ENCODE data around the gene YPEL5. TPM values are rescaled to one million over a fixed set of nuclear protein-coding genes. Genes with fewer than 3 reads are reported as not detected.

The YPEL5 gene
- polyA plus RNA-seq, 4 donors, result 29.6 to 95.9 (median 76.2) TPM

DNA sequence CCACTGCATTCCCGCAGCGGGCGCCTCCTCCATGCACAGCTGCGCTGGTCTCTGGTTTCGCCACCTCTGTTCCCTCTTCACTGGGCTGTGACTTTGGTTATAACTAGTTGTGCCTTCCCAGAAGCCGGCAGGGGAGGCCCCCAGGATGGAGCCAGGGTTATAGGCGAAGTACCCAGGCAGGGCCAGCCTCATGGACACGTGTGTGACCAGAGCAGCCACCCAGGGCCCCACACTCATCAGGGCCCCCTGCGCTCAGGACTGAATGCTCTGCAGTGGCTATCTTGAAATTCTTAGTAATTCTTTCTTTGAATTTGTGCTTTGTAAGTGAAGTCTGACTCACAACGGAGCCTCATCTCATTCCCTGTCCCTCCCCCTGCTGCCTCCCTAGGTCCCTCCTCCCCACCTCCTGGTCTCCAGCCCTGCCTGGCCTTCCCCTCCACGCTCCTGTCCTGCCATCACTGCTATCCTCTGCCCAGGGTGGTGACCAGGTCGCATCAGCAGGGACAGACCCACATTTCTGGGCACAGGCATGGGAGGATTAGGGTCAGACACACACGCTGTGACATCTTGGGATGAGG lies 46.4 kb downstream of the YPEL5 start:
- no peaks in the 10 kb centered on the region for H3K4me1 ChIP-seq (ENCODE audit: control insufficient read depth in 3 of 3, insufficient read depth in 2 of 3, low read depth in 1 of 3, low read length in 2 of 3)
- DNase-seq, result no peak
- WGBS, 3 donors, result 85 to 88% (median 87%) methylated on average over 13 of the region's 13 CpGs
- FAIRE-seq, result no peak
- no peaks in the 10 kb centered on the region for H3K27me3 ChIP-seq (ENCODE audit: control insufficient read depth in 3 of 3, insufficient read depth in 3 of 3, low read length in 3 of 3)
- H3K27ac ChIP-seq (ENCODE audit: low read depth in 1 of 3, low read length in 2 of 3), result no peak overlapping the region
- peaks cover 0 to 5% of the 10 kb centered on the region in 2 donors for H3K9me3 ChIP-seq (ENCODE audit: control insufficient read depth in 2 of 2, insufficient read depth in 1 of 2, low read depth in 1 of 2, low read length in 1 of 2)
- no peaks in the 10 kb centered on the region for H3K36me3 ChIP-seq (ENCODE audit: control insufficient read depth in 3 of 3, insufficient read depth in 2 of 3, low read depth in 1 of 3, low read length in 3 of 3)
- H3K4me3 ChIP-seq (ENCODE audit: low read depth in 1 of 3, low read length in 3 of 3), result no peak overlapping the region

DNA sequence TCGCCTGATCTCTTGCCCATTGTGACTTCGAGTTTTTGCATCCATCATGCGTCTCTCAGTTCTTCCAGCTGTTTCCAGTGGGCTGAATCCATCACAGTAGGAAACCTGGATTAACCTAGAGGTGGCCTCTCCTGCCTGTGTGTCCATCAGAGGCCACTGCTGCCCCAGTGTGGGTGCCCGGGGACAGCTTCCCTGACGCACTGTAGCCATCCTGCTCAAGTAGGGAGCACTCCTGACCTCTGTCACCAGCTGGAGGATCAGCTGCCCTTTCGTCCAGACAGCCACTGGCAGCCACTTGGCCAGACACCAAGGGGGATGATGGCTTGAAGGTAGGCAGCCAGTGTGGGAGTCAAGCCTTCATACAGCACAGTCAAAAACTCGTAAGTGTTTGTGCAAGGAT lies 47.6 kb downstream of the YPEL5 start:
- Histone ChIP-seq H3K27me3 (ENCODE audit: control insufficient read depth in 3 of 3, insufficient read depth in 3 of 3, low read length in 3 of 3) (no peaks in the 10 kb centered on the region), H3K9me3 (ENCODE audit: control insufficient read depth in 2 of 2, insufficient read depth in 1 of 2, low read depth in 1 of 2, low read length in 1 of 2) (peaks cover 0 to 5% of the 10 kb centered on the region in 2 donors), H3K4me1 (ENCODE audit: control insufficient read depth in 3 of 3, insufficient read depth in 2 of 3, low read depth in 1 of 3, low read length in 2 of 3) (no peaks in the 10 kb centered on the region), H3K4me3 (ENCODE audit: low read depth in 1 of 3, low read length in 3 of 3) (no peak overlapping the region), H3K36me3 (ENCODE audit: control insufficient read depth in 3 of 3, insufficient read depth in 2 of 3, low read depth in 1 of 3, low read length in 3 of 3) (no peaks in the 10 kb centered on the region), H3K27ac (ENCODE audit: low read depth in 1 of 3, low read length in 2 of 3) (no peak overlapping the region)
- DNase-seq, result no peak
- 75 to 86% (median 75%) methylated on average over 7 of the region's 7 CpGs for WGBS, 3 donors
- FAIRE-seq, result no peak

DNA sequence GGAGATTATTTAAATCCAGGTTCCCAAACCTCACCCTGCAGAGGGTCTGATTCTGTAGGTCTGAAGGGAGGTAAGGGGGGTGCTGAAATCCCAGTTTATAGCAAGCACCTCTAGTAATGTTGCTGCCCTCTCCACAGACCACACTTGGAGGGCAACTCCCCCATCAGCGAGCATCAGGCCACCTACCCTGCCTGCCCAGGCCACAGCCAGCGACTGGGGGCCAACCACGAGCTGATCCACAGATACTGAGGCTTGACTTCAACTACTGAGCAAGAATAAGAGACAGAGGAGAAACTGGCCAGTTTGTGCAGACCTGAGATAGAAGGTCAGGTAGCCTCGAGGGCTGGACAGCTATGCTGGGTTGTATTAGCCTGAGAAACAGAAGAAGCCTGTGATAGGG lies 48.2 kb downstream of the YPEL5 start:
- no peak for FAIRE-seq
- 66 to 87% (median 70%) methylated on average over 4 of the region's 4 CpGs for WGBS, 3 donors

DNA sequence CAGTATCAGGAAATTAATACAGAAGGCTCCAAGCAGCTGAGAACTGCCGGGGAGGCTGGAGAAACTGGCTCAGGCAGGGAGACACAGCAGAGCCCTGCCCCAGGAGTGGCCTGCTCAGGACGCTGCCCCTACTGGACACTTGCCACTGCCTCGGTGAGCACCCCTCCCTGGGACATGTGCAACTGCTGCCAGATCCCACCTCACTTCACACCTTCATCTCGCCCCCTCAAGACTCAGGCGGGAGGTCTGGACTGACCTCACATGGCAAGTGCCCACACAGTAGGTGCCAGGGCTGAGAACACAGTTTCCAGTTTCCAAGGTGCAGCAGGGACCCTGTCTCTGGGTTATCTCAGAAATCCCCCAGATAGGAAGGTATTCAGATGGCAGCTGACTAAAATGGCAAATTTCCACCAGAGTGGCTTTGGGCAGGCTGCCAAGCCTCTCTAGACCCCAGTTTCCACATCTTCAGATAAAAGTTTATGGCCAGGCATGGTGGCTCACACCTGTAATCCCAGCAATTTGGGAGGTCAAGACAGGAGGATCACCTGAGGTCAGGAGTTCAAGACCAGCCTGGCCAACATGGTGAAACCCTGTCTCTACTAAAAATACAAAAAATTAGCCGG lies 50.9 kb downstream of the YPEL5 start:
- Histone ChIP-seq H3K4me1 (ENCODE audit: control insufficient read depth in 3 of 3, insufficient read depth in 2 of 3, low read depth in 1 of 3, low read length in 2 of 3) (no peaks in the 10 kb centered on the region), H3K27ac (ENCODE audit: low read depth in 1 of 3, low read length in 2 of 3) (no peak overlapping the region), H3K9me3 (ENCODE audit: control insufficient read depth in 2 of 2, insufficient read depth in 1 of 2, low read depth in 1 of 2, low read length in 1 of 2) (no peaks in the 10 kb centered on the region), H3K27me3 (ENCODE audit: control insufficient read depth in 3 of 3, insufficient read depth in 3 of 3, low read length in 3 of 3) (no peaks in the 10 kb centered on the region), H3K4me3 (ENCODE audit: low read depth in 1 of 3, low read length in 3 of 3) (no peak overlapping the region), H3K36me3 (ENCODE audit: control insufficient read depth in 3 of 3, insufficient read depth in 2 of 3, low read depth in 1 of 3, low read length in 3 of 3) (no peaks in the 10 kb centered on the region)
- FAIRE-seq, result no peak
- no peak for DNase-seq
- 74 to 80% (median 78%) methylated on average over 6 of the region's 6 CpGs for WGBS, 3 donors

More for the DNA sequence above, 48.2 kb downstream of the YPEL5 start:
- H3K36me3 ChIP-seq (ENCODE audit: control insufficient read depth in 3 of 3, insufficient read depth in 2 of 3, low read depth in 1 of 3, low read length in 3 of 3), result no peaks in the 10 kb centered on the region
- H3K4me3 ChIP-seq (ENCODE audit: low read depth in 1 of 3, low read length in 3 of 3), result no peak overlapping the region
- no peaks in the 10 kb centered on the region for H3K9me3 ChIP-seq (ENCODE audit: control insufficient read depth in 2 of 2, insufficient read depth in 1 of 2, low read depth in 1 of 2, low read length in 1 of 2)
- no peaks in the 10 kb centered on the region for H3K4me1 ChIP-seq (ENCODE audit: control insufficient read depth in 3 of 3, insufficient read depth in 2 of 3, low read depth in 1 of 3, low read length in 2 of 3)
- H3K27me3 ChIP-seq (ENCODE audit: control insufficient read depth in 3 of 3, insufficient read depth in 3 of 3, low read length in 3 of 3), result no peaks in the 10 kb centered on the region
- DNase-seq, result no peak
- H3K27ac ChIP-seq (ENCODE audit: low read depth in 1 of 3, low read length in 2 of 3), result no peak overlapping the region

DNA sequence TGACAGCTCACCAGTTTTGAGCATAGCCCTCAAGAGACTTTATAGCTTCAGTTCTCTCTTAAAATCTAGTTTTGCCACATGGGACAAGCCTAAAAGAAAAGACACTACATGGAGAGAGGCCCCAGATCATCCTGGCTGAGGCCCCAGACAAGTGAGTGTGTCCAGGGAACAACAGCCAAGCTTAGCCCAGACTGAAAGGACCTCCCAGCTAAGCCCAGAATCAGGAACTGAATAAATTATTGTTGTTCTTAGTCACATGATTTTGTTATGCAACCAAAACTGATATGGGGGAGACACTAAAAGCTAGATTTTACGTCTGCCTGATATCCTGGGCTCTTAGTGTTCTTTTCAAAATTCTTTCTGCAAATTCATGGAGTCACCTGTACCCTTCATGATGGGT lies 55.2 kb downstream of the YPEL5 start:
- no peaks in the 10 kb centered on the region for H3K4me1 ChIP-seq (ENCODE audit: control insufficient read depth in 3 of 3, insufficient read depth in 2 of 3, low read depth in 1 of 3, low read length in 2 of 3)
- H3K9me3 ChIP-seq (ENCODE audit: control insufficient read depth in 2 of 2, insufficient read depth in 1 of 2, low read depth in 1 of 2, low read length in 1 of 2), result no peaks in the 10 kb centered on the region
- no peak overlapping the region for H3K27ac ChIP-seq (ENCODE audit: low read depth in 1 of 3, low read length in 2 of 3)
- DNase-seq, result no peak
- no peak for FAIRE-seq
- no peak overlapping the region for H3K4me3 ChIP-seq (ENCODE audit: low read depth in 1 of 3, low read length in 3 of 3)
- peaks cover 0 to 2% (median 0%) of the 10 kb centered on the region in 3 donors for H3K27me3 ChIP-seq (ENCODE audit: control insufficient read depth in 3 of 3, insufficient read depth in 3 of 3, low read length in 3 of 3)
- H3K36me3 ChIP-seq (ENCODE audit: control insufficient read depth in 3 of 3, insufficient read depth in 2 of 3, low read depth in 1 of 3, low read length in 3 of 3), result no peaks in the 10 kb centered on the region
- 13 to 33% (median 23%) methylated on average over 1 of the region's 1 CpG for WGBS, 3 donors

DNA sequence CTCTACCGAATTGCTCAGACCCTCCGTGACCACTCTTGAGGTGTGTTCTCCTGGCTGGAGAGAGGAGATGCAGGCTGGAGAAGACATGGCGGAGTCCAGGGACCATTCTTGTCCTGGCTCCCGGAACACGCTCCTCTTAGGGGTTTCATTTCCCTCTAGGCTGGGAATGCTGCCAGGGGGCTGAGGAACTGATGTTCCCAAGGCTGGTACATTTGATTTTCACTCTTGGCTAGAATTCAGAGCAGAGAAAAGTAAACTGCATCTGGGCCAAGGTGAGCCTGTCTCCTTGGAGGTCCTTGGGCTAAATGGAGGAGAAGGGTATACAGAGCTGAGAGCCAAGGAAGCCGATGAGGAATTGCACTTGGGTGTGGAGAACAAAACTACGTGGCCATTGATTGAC lies 56.3 kb downstream of the YPEL5 start:
- H3K27ac ChIP-seq (ENCODE audit: low read depth in 1 of 3, low read length in 2 of 3), result no peak overlapping the region
- H3K4me3 ChIP-seq (ENCODE audit: low read depth in 1 of 3, low read length in 3 of 3), result no peak overlapping the region
- H3K36me3 ChIP-seq (ENCODE audit: control insufficient read depth in 3 of 3, insufficient read depth in 2 of 3, low read depth in 1 of 3, low read length in 3 of 3), result no peaks in the 10 kb centered on the region
- 91 to 92% (median 92%) methylated on average over 7 of the region's 7 CpGs for WGBS, 3 donors
- no peaks in the 10 kb centered on the region for H3K9me3 ChIP-seq (ENCODE audit: control insufficient read depth in 2 of 2, insufficient read depth in 1 of 2, low read depth in 1 of 2, low read length in 1 of 2)
- no peak for DNase-seq
- FAIRE-seq, result no peak
- H3K27me3 ChIP-seq (ENCODE audit: control insufficient read depth in 3 of 3, insufficient read depth in 3 of 3, low read length in 3 of 3), result peaks cover 0 to 2% (median 0%) of the 10 kb centered on the region in 3 donors
- H3K4me1 ChIP-seq (ENCODE audit: control insufficient read depth in 3 of 3, insufficient read depth in 2 of 3, low read depth in 1 of 3, low read length in 2 of 3), result no peaks in the 10 kb centered on the region

DNA sequence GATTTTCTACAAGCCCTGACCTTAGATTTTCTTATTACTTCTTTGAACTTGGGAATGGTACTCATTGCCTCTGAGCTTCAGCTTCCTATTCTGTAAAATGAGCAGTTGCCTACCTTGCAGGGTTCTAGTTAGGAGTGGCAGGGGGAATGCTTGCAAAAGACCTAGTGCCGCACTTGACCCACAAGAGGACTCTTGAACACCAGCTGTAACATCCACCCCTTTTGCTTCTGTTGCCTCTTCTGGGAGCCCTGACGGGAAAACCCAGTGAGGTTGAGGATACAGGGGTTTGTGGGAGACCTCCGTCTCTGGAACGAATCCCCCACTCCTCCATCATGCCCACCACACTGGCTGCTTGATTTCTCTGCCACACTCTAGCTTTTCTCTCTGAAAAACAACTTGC lies 57.5 kb downstream of the YPEL5 start:
- FAIRE-seq, result no peak

DNA sequence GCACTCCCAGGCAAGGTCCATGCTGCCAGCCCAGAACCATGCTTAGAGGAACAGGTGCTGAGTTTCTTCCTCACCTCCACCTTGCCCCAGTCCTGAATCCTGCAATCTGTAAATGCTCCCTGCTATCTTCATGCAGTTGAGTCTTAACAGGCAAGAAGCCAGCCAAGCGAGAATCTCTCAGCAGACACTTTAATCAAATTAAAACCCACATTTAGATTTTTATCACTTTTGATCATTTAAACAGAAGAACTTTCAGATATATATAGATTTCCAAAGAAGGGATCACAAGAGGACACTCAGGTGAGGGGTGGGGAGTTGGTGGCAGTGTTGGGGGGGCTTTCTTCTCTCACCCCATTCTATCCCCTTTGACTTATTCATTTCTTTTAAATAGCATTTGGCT lies 58.6 kb downstream of the YPEL5 start:
- Histone ChIP-seq H3K36me3 (ENCODE audit: control insufficient read depth in 3 of 3, insufficient read depth in 2 of 3, low read depth in 1 of 3, low read length in 3 of 3) (no peaks in the 10 kb centered on the region), H3K9me3 (ENCODE audit: control insufficient read depth in 2 of 2, insufficient read depth in 1 of 2, low read depth in 1 of 2, low read length in 1 of 2) (no peaks in the 10 kb centered on the region), H3K4me1 (ENCODE audit: control insufficient read depth in 3 of 3, insufficient read depth in 2 of 3, low read depth in 1 of 3, low read length in 2 of 3) (no peaks in the 10 kb centered on the region), H3K4me3 (ENCODE audit: low read depth in 1 of 3, low read length in 3 of 3) (no peak overlapping the region), H3K27me3 (ENCODE audit: control insufficient read depth in 3 of 3, insufficient read depth in 3 of 3, low read length in 3 of 3) (peaks cover 0 to 2% (median 0%) of the 10 kb centered on the region in 3 donors), H3K27ac (ENCODE audit: low read depth in 1 of 3, low read length in 2 of 3) (no peak overlapping the region)
- 77 to 91% (median 85%) methylated on average over 1 of the region's 1 CpG for WGBS, 3 donors
- no peak for FAIRE-seq
- DNase-seq, result no peak

More for the DNA sequence above, 57.5 kb downstream of the YPEL5 start:
- Histone ChIP-seq H3K4me3 (ENCODE audit: low read depth in 1 of 3, low read length in 3 of 3) (no peak overlapping the region), H3K9me3 (ENCODE audit: control insufficient read depth in 2 of 2, insufficient read depth in 1 of 2, low read depth in 1 of 2, low read length in 1 of 2) (no peaks in the 10 kb centered on the region), H3K27me3 (ENCODE audit: control insufficient read depth in 3 of 3, insufficient read depth in 3 of 3, low read length in 3 of 3) (peaks cover 0 to 2% (median 0%) of the 10 kb centered on the region in 3 donors), H3K36me3 (ENCODE audit: control insufficient read depth in 3 of 3, insufficient read depth in 2 of 3, low read depth in 1 of 3, low read length in 3 of 3) (no peaks in the 10 kb centered on the region), H3K27ac (ENCODE audit: low read depth in 1 of 3, low read length in 2 of 3) (no peak overlapping the region), H3K4me1 (ENCODE audit: control insufficient read depth in 3 of 3, insufficient read depth in 2 of 3, low read depth in 1 of 3, low read length in 2 of 3) (no peaks in the 10 kb centered on the region)
- WGBS, 3 donors, result 90 to 95% (median 91%) methylated on average over 4 of the region's 4 CpGs
- DNase-seq, result no peak

Data from small intestine (tissue), 7 donors.